IMR-90 (cell line): ENCODE measurements around the gene DUSP7. TPM values are rescaled to one million over a fixed set of nuclear protein-coding genes. Genes with fewer than 3 reads are reported as not detected.
A peak's percentile ranks its signal among the peaks of the same experiment; 100 is the strongest.

ENCODE experiments used
- ATAC-seq: fragments of 200-7000 bp; cut with Tn5 transposase; 2 replicates; pipeline ENCODE4 v1.9.1; 2020; ENCODE audit warnings: low read depth, mild to moderate bottlenecking, moderate library complexity
- BruUV-seq: library from RNA; stranded (reverse); fragments of 400-500 nt; replicated peaks from 2 replicates; lab custom pipeline; 2021; lab: Mats Ljungman, UMichigan
- CTCF ChIA-PET: fragments of 300-600 bp; formaldehyde crosslinking; extraction: SDS; loops from one replicate; lab custom pipeline; 2021; ENCODE audit warnings: antibody characterized with exemption; lab: Yijun Ruan, JAX
- POLR2A ChIA-PET: fragments of 300-600 bp; sonication (Branson Sonifier 250); formaldehyde crosslinking; loops from one replicate; lab custom pipeline; 2022; ENCODE audit warnings: antibody characterized with exemption; ENCODE audit not compliant: unreplicated experiment; lab: Charles Lee
- DNase-seq: peaks from one replicate; pipeline ENCODE4 v3.0.0; 2013
- H2AFZ ChIP-seq: replicated peaks from 2 replicates; pipeline ENCODE3; 2013; ENCODE audit warnings: low read length, mild to moderate bottlenecking; ENCODE audit not compliant: poor library complexity
- H2AK5ac ChIP-seq: 2 replicates; pipeline ENCODE4 v1.6.1; 2013; ENCODE audit warnings: low read depth, low read length, inconsistent platforms
- H2AK9ac ChIP-seq: replicated peaks from 2 replicates; pipeline ENCODE3; 2013; ENCODE audit warnings: mild to moderate bottlenecking, low read depth, low read length, moderate library complexity; ENCODE audit not compliant: poor library complexity
- H2BK120ac ChIP-seq: 2 replicates; pipeline ENCODE4 v1.6.1; 2013; ENCODE audit warnings: low read depth, low read length, inconsistent platforms
- H2BK15ac ChIP-seq: 3 replicates; pipeline ENCODE4 v1.6.1; 2013; ENCODE audit warnings: low read depth, low read length, inconsistent platforms
- H2BK20ac ChIP-seq: 2 replicates; pipeline ENCODE4 v1.6.1; 2013; ENCODE audit warnings: low read depth, mild to moderate bottlenecking, inconsistent platforms, low read length, moderate library complexity
- H2BK5ac ChIP-seq: 2 replicates; pipeline ENCODE4 v1.6.1; 2013; ENCODE audit warnings: mild to moderate bottlenecking, low read depth, low read length, inconsistent platforms; ENCODE audit not compliant: poor library complexity, severe bottlenecking
- H3K14ac ChIP-seq: replicated peaks from 2 replicates; pipeline ENCODE4 v1.6.1; 2013; ENCODE audit warnings: low read depth, low read length, inconsistent platforms
- H3K18ac ChIP-seq: 2 replicates; pipeline ENCODE4 v1.6.1; 2013; ENCODE audit warnings: low read depth, low read length, control low read depth
- H3K23ac ChIP-seq: 2 replicates; pipeline ENCODE4 v1.6.1; 2013; ENCODE audit warnings: low read depth, low read length, inconsistent platforms
- H3K27ac ChIP-seq: 2 replicates; pipeline ENCODE4 v1.5.1; 2013; ENCODE audit warnings: mild to moderate bottlenecking, control low read depth, low read length; ENCODE audit not compliant: insufficient read depth
- H3K27me3 ChIP-seq: 2 replicates; pipeline ENCODE4 v1.6.1; 2013; ENCODE audit warnings: low read length; ENCODE audit not compliant: control insufficient read depth, insufficient read depth
- H3K36me3 ChIP-seq: 2 replicates; pipeline ENCODE4 v1.6.1; 2013; ENCODE audit warnings: low read length, mixed read lengths; ENCODE audit not compliant: control insufficient read depth, insufficient read depth
- H3K4ac ChIP-seq: 2 replicates; pipeline ENCODE4 v1.6.1; 2013; ENCODE audit warnings: low read depth, low read length, inconsistent platforms
- H3K4me1 ChIP-seq: 2 replicates; pipeline ENCODE4 v1.6.1; 2013; ENCODE audit warnings: low read length, mixed read lengths; ENCODE audit not compliant: control insufficient read depth, insufficient read depth
- H3K4me2 ChIP-seq: 2 replicates; pipeline ENCODE4 v1.6.1; 2013; ENCODE audit warnings: low read depth, mild to moderate bottlenecking, control low read depth, low read length, moderate library complexity
- H3K4me3 ChIP-seq: 2 replicates; pipeline ENCODE4 v1.5.1; 2013; ENCODE audit warnings: low read depth, mild to moderate bottlenecking, control low read depth, low read length, moderate library complexity; ENCODE audit not compliant: insufficient read depth
- H3K56ac ChIP-seq: 2 replicates; pipeline ENCODE4 v1.6.1; 2013; ENCODE audit warnings: low read length, inconsistent platforms; ENCODE audit not compliant: insufficient read depth; ENCODE audit errors: extremely low read depth
- H3K79me1 ChIP-seq, 2 experiments: 2 replicates each; pipeline ENCODE4 v1.6.1; 2013; ENCODE audit warnings: low read length in 2 of 2, inconsistent platforms in 1 of 2, low read depth in 1 of 2
- H3K9ac ChIP-seq: 2 replicates; pipeline ENCODE4 v1.6.1; 2013; ENCODE audit warnings: low read depth, low read length, control low read depth
- H3K9me1 ChIP-seq: 2 replicates; pipeline ENCODE4 v1.6.1; 2013; ENCODE audit warnings: low read length, inconsistent platforms; ENCODE audit not compliant: insufficient read depth
- H3K9me3 ChIP-seq: 2 replicates; pipeline ENCODE4 v1.6.1; 2013; ENCODE audit warnings: low read length; ENCODE audit not compliant: control insufficient read depth, insufficient read depth
- H4K20me1 ChIP-seq: 2 replicates; pipeline ENCODE4 v1.6.1; 2013; ENCODE audit warnings: low read length, inconsistent platforms; ENCODE audit not compliant: insufficient read depth
- H4K5ac ChIP-seq: 2 replicates; pipeline ENCODE4 v1.6.1; 2013; ENCODE audit warnings: mild to moderate bottlenecking, low read depth, low read length, control low read depth
- H4K8ac ChIP-seq, 2 experiments: 2 replicates each; pipeline ENCODE4 v1.6.1; 2013; ENCODE audit warnings: low read depth in 2 of 2, low read length in 2 of 2, control low read depth in 1 of 2, inconsistent platforms in 1 of 2
- H4K91ac ChIP-seq: 2 replicates; pipeline ENCODE4 v1.6.1; 2013; ENCODE audit warnings: low read depth, low read length, inconsistent platforms; ENCODE audit not compliant: insufficient read depth
- BHLHE40 ChIP-seq: fragments of 150-350 bp; IDR thresholded peaks from 2 replicates; pipeline ENCODE4 v1.6.1; 2016; ENCODE audit warnings: mild to moderate bottlenecking, low read depth, low read length
- CEBPB ChIP-seq: IDR thresholded peaks from 2 replicates; pipeline ENCODE4 v1.6.1; 2012; ENCODE audit warnings: low read depth, low read length, improper control_type of control experiment
- CHD1 ChIP-seq: IDR thresholded peaks from 2 replicates; pipeline ENCODE4 v1.6.1; 2012; ENCODE audit warnings: low read depth, low read length, improper control_type of control experiment
- FOS ChIP-seq: fragments of 150-350 bp; IDR thresholded peaks from 2 replicates; pipeline ENCODE4 v1.6.1; 2016; ENCODE audit warnings: low read depth, low read length
- MAFK ChIP-seq: IDR thresholded peaks from 2 replicates; pipeline ENCODE4 v1.6.1; 2012; ENCODE audit warnings: low read depth, low read length, improper control_type of control experiment
- NFE2L2 ChIP-seq: fragments of 150-350 bp; IDR thresholded peaks from 2 replicates; pipeline ENCODE4 v1.6.1; 2016; ENCODE audit warnings: low read depth, mild to moderate bottlenecking, low read length
- POLR2A ChIP-seq: IDR thresholded peaks from 2 replicates; pipeline ENCODE4 v1.6.1; 2012; ENCODE audit warnings: mild to moderate bottlenecking, low read depth, low read length
- RCOR1 ChIP-seq: IDR thresholded peaks from 2 replicates; pipeline ENCODE4 v1.6.1; 2012; ENCODE audit warnings: mild to moderate bottlenecking, low read length, improper control_type of control experiment; ENCODE audit not compliant: insufficient replicate concordance
- WGBS, 2 experiments: methylation state at CpG; one replicate each; pipeline versions ENCODE4 v1.1.5 to v1.1.7; 2013; ENCODE audit warnings: missing lambda C conversion rate in 2 of 2; ENCODE audit not compliant: insufficient read length in 1 of 2; ENCODE audit errors: extremely low coverage in 2 of 2; 5-methylcytosine and 5-hydroxymethylcytosine counted together
- dilution Hi-C: fragments of 300-500 bp; cut with HindIII; formaldehyde crosslinking; loops from one replicate; pipeline ENCODE4 v1.14.3; 2018; ENCODE audit warnings: low sequenced_read_pairs; ENCODE audit not compliant: unreplicated experiment
- in situ Hi-C: fragments of 300-500 bp; cut with MboI; formaldehyde crosslinking; loops from 3 replicates; pipeline ENCODE4 v1.14.3; 2019; ENCODE audit warnings: low sequenced_read_pairs, inconsistent platforms, mixed read lengths
- intact Hi-C: fragments of 100-400 bp; cut with micrococcal nuclease; formaldehyde crosslinking; loops from 2 replicates; pipeline ENCODE4 v1.10.0; 2022
- polyA plus RNA-seq, 3 experiments: library from polyadenylated mRNA; depleted of rRNA; stranded (reverse); fragments of >200 nt; gene quantifications; 2 replicates each; pipeline ENCODE4 v1.2.3, GENCODE V29; 2012; ENCODE audit warnings: low replicate concordance in 1 of 3
- total RNA-seq: library from RNA; depleted of rRNA; stranded (reverse); fragments of >200 nt; gene quantifications from 2 replicates; pipeline ENCODE4 v1.2.3, GENCODE V29; 2012
- TF ChIP-seq, protein P1 (sequence below): conservative IDR thresholded peaks from 2 replicates; pipeline ENCODE4 v1.5.1; 2012; ENCODE audit warnings: mild to moderate bottlenecking, low read depth, low read length, improper control_type of control experiment
- TF ChIP-seq, protein P2 (sequence below): fragments of 150-350 bp; IDR thresholded peaks from 2 replicates; pipeline ENCODE4 v1.6.1; 2016; ENCODE audit warnings: low read depth, mild to moderate bottlenecking, low read length, moderate library complexity, borderline replicate concordance

DUSP7 gene
- total and polyA plus RNA-seq, 2 of the 4 experiments (the other 2 are of a cell fraction): 9.3 to 24.0 TPM

DNA sequence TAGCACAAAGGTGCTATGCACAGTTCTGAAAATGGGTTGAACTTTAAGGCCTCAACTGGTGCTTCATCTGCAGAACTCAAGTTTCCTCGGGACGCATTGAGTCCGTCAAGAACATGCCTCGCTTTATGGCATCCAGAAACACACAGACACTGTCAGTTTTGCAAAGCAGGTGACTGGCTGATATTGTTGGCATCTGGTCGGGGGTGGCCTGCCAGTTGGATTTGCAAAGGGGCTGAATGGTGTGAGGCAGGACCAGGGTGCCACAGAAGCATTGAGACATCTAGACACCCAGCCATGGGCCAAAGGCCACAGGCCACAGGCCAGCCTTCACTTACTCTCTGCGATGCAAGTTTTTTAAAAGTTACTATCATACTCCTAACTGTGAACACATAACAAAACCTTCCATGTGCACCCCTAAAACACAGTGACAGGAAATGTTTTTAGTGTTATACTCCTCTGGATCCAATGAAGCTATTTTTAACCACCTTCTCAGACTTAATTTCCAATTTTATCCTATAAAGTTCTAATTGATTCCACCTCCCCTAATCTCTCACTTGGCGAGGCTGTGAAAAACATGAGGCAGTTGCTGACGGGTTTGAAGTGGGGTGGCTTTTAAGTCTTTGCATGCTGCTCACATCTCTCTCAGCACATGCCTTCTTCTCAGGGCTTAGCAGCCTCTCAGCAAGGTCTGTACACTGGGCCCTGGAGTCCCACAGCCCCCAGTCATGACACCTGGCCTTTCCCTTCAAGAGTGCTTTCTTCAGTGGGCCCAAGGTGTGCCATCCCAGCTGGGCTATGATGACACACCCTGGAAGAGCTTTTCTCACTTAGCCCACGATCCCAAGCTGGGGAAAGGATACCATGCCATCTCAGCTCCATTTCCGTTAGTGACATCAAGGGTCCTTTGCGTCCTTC lies 38.5 kb upstream of the DUSP7 start:
- in situ Hi-C loops (no loop called here), intact Hi-C loops (no loop called here), dilution Hi-C loops (no loop called here)
- ChIA-PET POLR2A (no interaction called here), CTCF (interaction anchor here (0.6 to 2.2 kb wide), 2 partner anchors 8 to 99 kb away, joined by 5 read pairs; partner anchors contain the start of gene RPL29)
- H3K4me3 ChIP-seq: no peak overlapping the region
- H3K9ac ChIP-seq: no peak overlapping the region
- H4K5ac ChIP-seq: no peak overlapping the region
- H3K27me3 ChIP-seq: no peaks in the 10 kb centered on the region
- peak overlapping the region; percentile 80 for H2AK5ac ChIP-seq
- no peak overlapping the region for H3K23ac ChIP-seq
- peak overlapping the region; percentile 86; the same call in 1 of the 2 replicates for H2BK120ac ChIP-seq
- no TSS peak for BruUV-seq
- ATAC-seq (no peak), DNase-seq (no peak)
- H3K4me1 ChIP-seq: peaks cover 31% of the 10 kb centered on the region
- peak overlapping the region; percentile 6; the same call in 1 of the 2 replicates for H2BK20ac ChIP-seq
- peak overlapping the region; percentile 38; the same call in 1 of the 3 replicates for H2BK15ac ChIP-seq
- H3K4ac ChIP-seq: peak overlapping the region; percentile 44
- TF ChIP-seq, protein P1, sequence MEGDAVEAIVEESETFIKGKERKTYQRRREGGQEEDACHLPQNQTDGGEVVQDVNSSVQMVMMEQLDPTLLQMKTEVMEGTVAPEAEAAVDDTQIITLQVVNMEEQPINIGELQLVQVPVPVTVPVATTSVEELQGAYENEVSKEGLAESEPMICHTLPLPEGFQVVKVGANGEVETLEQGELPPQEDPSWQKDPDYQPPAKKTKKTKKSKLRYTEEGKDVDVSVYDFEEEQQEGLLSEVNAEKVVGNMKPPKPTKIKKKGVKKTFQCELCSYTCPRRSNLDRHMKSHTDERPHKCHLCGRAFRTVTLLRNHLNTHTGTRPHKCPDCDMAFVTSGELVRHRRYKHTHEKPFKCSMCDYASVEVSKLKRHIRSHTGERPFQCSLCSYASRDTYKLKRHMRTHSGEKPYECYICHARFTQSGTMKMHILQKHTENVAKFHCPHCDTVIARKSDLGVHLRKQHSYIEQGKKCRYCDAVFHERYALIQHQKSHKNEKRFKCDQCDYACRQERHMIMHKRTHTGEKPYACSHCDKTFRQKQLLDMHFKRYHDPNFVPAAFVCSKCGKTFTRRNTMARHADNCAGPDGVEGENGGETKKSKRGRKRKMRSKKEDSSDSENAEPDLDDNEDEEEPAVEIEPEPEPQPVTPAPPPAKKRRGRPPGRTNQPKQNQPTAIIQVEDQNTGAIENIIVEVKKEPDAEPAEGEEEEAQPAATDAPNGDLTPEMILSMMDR: no peak
- no peak for TF ChIP-seq RCOR1
- no peak for TF ChIP-seq CHD1
- no peak for TF ChIP-seq CEBPB
- no peak for TF ChIP-seq POLR2A
- TF ChIP-seq BHLHE40: no peak
- TF ChIP-seq FOS: no peak
- TF ChIP-seq MAFK: no peak
- TF ChIP-seq, protein P2, sequence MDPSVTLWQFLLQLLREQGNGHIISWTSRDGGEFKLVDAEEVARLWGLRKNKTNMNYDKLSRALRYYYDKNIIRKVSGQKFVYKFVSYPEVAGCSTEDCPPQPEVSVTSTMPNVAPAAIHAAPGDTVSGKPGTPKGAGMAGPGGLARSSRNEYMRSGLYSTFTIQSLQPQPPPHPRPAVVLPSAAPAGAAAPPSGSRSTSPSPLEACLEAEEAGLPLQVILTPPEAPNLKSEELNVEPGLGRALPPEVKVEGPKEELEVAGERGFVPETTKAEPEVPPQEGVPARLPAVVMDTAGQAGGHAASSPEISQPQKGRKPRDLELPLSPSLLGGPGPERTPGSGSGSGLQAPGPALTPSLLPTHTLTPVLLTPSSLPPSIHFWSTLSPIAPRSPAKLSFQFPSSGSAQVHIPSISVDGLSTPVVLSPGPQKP: no peak
- TF ChIP-seq NFE2L2: no peak
- 0 out of 2 replicates have a peak overlapping the region, but pooled peaks have one; percentile 32 for H3K56ac ChIP-seq
- H3K14ac ChIP-seq: no peak overlapping the region
- no peak overlapping the region for H3K27ac ChIP-seq
- H3K9me1 ChIP-seq: peaks cover 61% of the 10 kb centered on the region
- peaks cover 4% of the 10 kb centered on the region; the same call in 1 of the 2 replicates for H4K20me1 ChIP-seq
- H2AFZ ChIP-seq: peak overlapping the region; percentile 84
- no peak overlapping the region for H3K4me2 ChIP-seq
- 83% methylated on average over 1 of the region's 11 CpGs; no CpG with 5 or more reads in 1 of the 2 experiments for WGBS, 2 experiments
- H4K8ac ChIP-seq: peak overlapping the region in 1 of 2 experiments; percentile 76; a peak in 1 of 4 replicates
- no peak overlapping the region for H2AK9ac ChIP-seq
- H3K79me1 ChIP-seq: peaks cover under 1 to 32% of the 10 kb centered on the region in 2 experiments; a peak in 3 of 4 replicates
- no peak overlapping the region for H2BK5ac ChIP-seq
- H4K91ac ChIP-seq: peak overlapping the region; percentile 80; the same call in 1 of the 2 replicates
- no peak overlapping the region for H3K18ac ChIP-seq
- no peaks in the 10 kb centered on the region for H3K9me3 ChIP-seq
- no peaks in the 10 kb centered on the region for H3K36me3 ChIP-seq
